ENCODE measurements around the gene SLC4A4. TPM values are rescaled to one million over a fixed set of nuclear protein-coding genes. Genes with fewer than 3 reads are reported as not detected.

SLC4A4 gene
- total RNA-seq, 1 experiment from 2014 or later, result 0.92 TPM

GRCh38 chr4:71571346-71571745 is 232.5 kb downstream of the SLC4A4 start:
- no peak for TF ChIP-seq CTCF (conservative IDR thresholded peaks at IDR 0.05)
- H3K18ac ChIP-seq (ENCODE audit: insufficient read length, low read depth, low read length), result no peak overlapping the region
- no peak overlapping the region for H3K14ac ChIP-seq (ENCODE audit: insufficient read depth, low read length)
- Mint-ChIP-seq H3K27me3 (ENCODE audit: low read depth) (no peaks in the 10 kb centered on the region), H3K27ac (no peak overlapping the region), H3K4me3 (no peak overlapping the region), H3K4me1 (peaks cover 30 to 31% of the 10 kb centered on the region in 2 experiments), H3K36me3 (ENCODE audit: insufficient read depth in 1 of 3, low read depth in 3 of 3) (peaks cover 3 to 6% (median 4%) of the 10 kb centered on the region in 3 experiments; a peak in 3 of 7 replicates), H3K9me3 (peaks cover 12 to 15% of the 10 kb centered on the region in 2 experiments; a peak in 3 of 5 replicates)
- no peak overlapping the region for H2AFZ ChIP-seq (ENCODE audit: low read length)
- H3K79me1 ChIP-seq (ENCODE audit: insufficient read depth, low read depth, low read length, poor library complexity, severe bottlenecking), result no peaks in the 10 kb centered on the region
- H3K4me1 ChIP-seq (ENCODE audit: insufficient read depth, low read length), result peaks cover 2% of the 10 kb centered on the region; the same call in 1 of the 2 replicates
- H2BK5ac ChIP-seq (ENCODE audit: insufficient read length, low read length), result no peak overlapping the region
- no peak for DNase-seq
- H3K23me2 ChIP-seq (ENCODE audit: insufficient read length, low read depth, low read length, poor library complexity, severe bottlenecking), result no peaks in the 10 kb centered on the region
- no peak overlapping the region for H2AK5ac ChIP-seq (ENCODE audit: insufficient read length, low read length)
- H4K91ac ChIP-seq (ENCODE audit: insufficient read length, low read depth, low read length), result no peak overlapping the region
- H2BK15ac ChIP-seq (ENCODE audit: low read depth, low read length), result no peak overlapping the region
- no peaks in the 10 kb centered on the region for H3K9me3 ChIP-seq (ENCODE audit: control insufficient read depth, low read depth, low read length)
- no peak overlapping the region for H3K9ac ChIP-seq (ENCODE audit: extremely low read depth, insufficient read length, low read length)
- no peak overlapping the region for H4K5ac ChIP-seq (ENCODE audit: insufficient read length, low read depth, low read length)
- no peaks in the 10 kb centered on the region for H4K20me1 ChIP-seq (ENCODE audit: control insufficient read depth, insufficient read depth, insufficient read length)
- no peak overlapping the region for H3K4ac ChIP-seq (ENCODE audit: low read depth, low read length)
- no peak overlapping the region for H2BK12ac ChIP-seq (ENCODE audit: insufficient read length, low read depth, low read length)
- H3K56ac ChIP-seq (ENCODE audit: insufficient read length, low read depth, low read length), result no peak overlapping the region
- no peak overlapping the region for H3K23ac ChIP-seq (ENCODE audit: insufficient read length, low read depth, low read length)
- no peak overlapping the region for H3T11ph ChIP-seq (ENCODE audit: low read length)
- no peaks in the 10 kb centered on the region for H3K79me2 ChIP-seq (ENCODE audit: insufficient read depth, low read length)
- WGBS (ENCODE audit: extremely low coverage, insufficient read length, low lambda C conversion rate), result no CpG with 5 or more reads among the region's 3 CpGs
- H2BK120ac ChIP-seq (ENCODE audit: low read depth, low read length, poor library complexity, severe bottlenecking), result no peak overlapping the region
- H3K27me3 ChIP-seq (ENCODE audit: insufficient read depth, low read length), result no peaks in the 10 kb centered on the region
- no peak overlapping the region for H4K8ac ChIP-seq (replicated peaks; ENCODE audit: insufficient read length, low read depth, low read length)
- H3K4me2 ChIP-seq (ENCODE audit: insufficient read depth, insufficient read length, low read length), result no peak overlapping the region
- H3K27ac ChIP-seq (ENCODE audit: insufficient read length, low read depth, low read length), result no peak overlapping the region
- no peak overlapping the region for H2BK20ac ChIP-seq (ENCODE audit: low read depth, low read length, poor library complexity, severe bottlenecking)

Data from H9 (cell line).